GM12878 (cell line): Measurements from ENCODE around the gene KLC3. TPM values are rescaled to one million over a fixed set of nuclear protein-coding genes. Genes with fewer than 3 reads are reported as not detected.

ENCODE experiments used
- ATAC-seq: fragments of 200-7000 bp; cut with Tn5 transposase; 3 replicates; pipeline ENCODE4 v1.9.1; 2020; ENCODE audit warnings: mild to moderate bottlenecking, moderate library complexity
- BruUV-seq: library from RNA; stranded (reverse); fragments of 400-500 nt; replicated peaks from 2 replicates; lab custom pipeline; 2021; lab: Mats Ljungman, UMichigan
- CTCF ChIA-PET: fragments of 300-600 bp; sonication (Branson Sonifier 250); formaldehyde crosslinking; extraction: SDS; loops from one replicate; lab custom pipeline; 2021; ENCODE audit warnings: inconsistent platforms; lab: Yijun Ruan, JAX
- POLR2A ChIA-PET: fragments of 350-600 bp; formaldehyde crosslinking; extraction: SDS; loops from one replicate; lab custom pipeline; 2021; ENCODE audit warnings: inconsistent platforms; lab: Charles Lee
- RAD21 ChIA-PET: fragments of 300-600 bp; sonication (Branson Sonifier 250); formaldehyde crosslinking; loops from one replicate; lab custom pipeline; 2023; ENCODE audit warnings: antibody characterized with exemption; ENCODE audit not compliant: unreplicated experiment; lab: Charles Lee
- SMC1A ChIA-PET: fragments of 300-600 bp; sonication (Branson Sonifier 250); formaldehyde crosslinking; loops from one replicate; lab custom pipeline; 2023; ENCODE audit not compliant: unreplicated experiment, uncharacterized antibody; lab: Charles Lee
- DNase-seq: peaks from one replicate; pipeline ENCODE4 v3.0.0-alpha.2; 2011; ENCODE audit warnings: low read depth, low spot score
- FAIRE-seq: peaks from 3 replicates; lab custom pipeline; 2011; peaks lifted over from hg19 to GRCh38; lab: Jason Lieb, UNC
- H2AFZ ChIP-seq: 2 replicates; pipeline ENCODE4 v1.6.0; 2011; ENCODE audit warnings: low read depth, low read length, control low read depth; ENCODE audit not compliant: control insufficient read depth
- H3K27ac ChIP-seq: 2 replicates; pipeline ENCODE4 v1.5.1; 2011; ENCODE audit warnings: control low read depth; ENCODE audit not compliant: control insufficient read depth, insufficient read depth
- H3K27me3 ChIP-seq, 2 experiments: replicated peaks in 1 of 2; 2 replicates each; pipeline versions ENCODE4 v1.6.0 to v1.6.1; 2011; ENCODE audit warnings: low read length in 1 of 2; ENCODE audit not compliant: control insufficient read depth in 2 of 2, insufficient read depth in 2 of 2
- H3K36me3 ChIP-seq, 2 experiments: 2 replicates each; pipeline ENCODE4 v1.5.1; 2011; ENCODE audit warnings: low read length in 1 of 2; ENCODE audit not compliant: control insufficient read depth in 2 of 2, insufficient read depth in 2 of 2
- H3K4me1 ChIP-seq: 2 replicates; pipeline ENCODE4 v1.6.1; 2011; ENCODE audit warnings: mild to moderate bottlenecking, low read length, moderate library complexity, mixed read lengths; ENCODE audit not compliant: control insufficient read depth, insufficient read depth
- H3K4me2 ChIP-seq: 2 replicates; pipeline ENCODE4 v1.6.0; 2011; ENCODE audit warnings: control low read depth; ENCODE audit not compliant: control insufficient read depth, insufficient read depth
- H3K4me3 ChIP-seq: fragments of 200-600 bp; sonication (generic); 2 replicates; pipeline ENCODE4 v1.5.1; 2016
- H3K79me2 ChIP-seq: 2 replicates; pipeline ENCODE4 v1.6.0; 2011; ENCODE audit warnings: low read length; ENCODE audit not compliant: control insufficient read depth, insufficient read depth
- H3K9ac ChIP-seq: 2 replicates; pipeline ENCODE4 v1.8.0; 2011; ENCODE audit warnings: low read length, control low read depth, mixed read lengths; ENCODE audit not compliant: control insufficient read depth, insufficient read depth
- H3K9me3 ChIP-seq: replicated peaks from 3 replicates; pipeline ENCODE4 v1.5.1; 2011; ENCODE audit warnings: mild to moderate bottlenecking, low read length; ENCODE audit not compliant: control insufficient read depth, insufficient read depth
- H4K20me1 ChIP-seq: 2 replicates; pipeline ENCODE4 v1.6.0; 2011; ENCODE audit not compliant: control insufficient read depth, insufficient read depth
- BACH1 ChIP-seq: fragments of 450-650 bp; IDR thresholded peaks from 2 replicates; pipeline ENCODE4 v1.6.1; 2017; ENCODE audit warnings: mild to moderate bottlenecking, borderline replicate concordance
- HDAC6 ChIP-seq: fragments of 200-600 bp; sonication (generic); IDR thresholded peaks from one replicate; pipeline ENCODE4 v1.8.0; 2017; ENCODE audit warnings: antibody characterized with exemption; ENCODE audit not compliant: unreplicated experiment
- HSF1 ChIP-seq: fragments of 150-350 bp; IDR thresholded peaks from 2 replicates; pipeline ENCODE4 v1.6.1; 2014; ENCODE audit warnings: mild to moderate bottlenecking, low read depth, low read length
- JUND ChIP-seq: IDR thresholded peaks from 2 replicates; pipeline ENCODE4 v1.6.1; 2012; ENCODE audit warnings: low read depth, mild to moderate bottlenecking, low read length, improper control_type of control experiment, moderate library complexity
- MEF2B ChIP-seq: fragments of 450-650 bp; IDR thresholded peaks from 2 replicates; pipeline ENCODE4 v1.6.1; 2018; ENCODE audit warnings: mild to moderate bottlenecking, moderate library complexity; ENCODE audit not compliant: partially characterized antibody, poor library complexity, severe bottlenecking
- NFXL1 ChIP-seq: fragments of 450-650 bp; IDR thresholded peaks from 2 replicates; pipeline ENCODE4 v1.6.1; 2017; ENCODE audit warnings: antibody characterized with exemption, mild to moderate bottlenecking, borderline replicate concordance
- NR2F1 ChIP-seq: fragments of 450-650 bp; conservative IDR thresholded peaks from 2 replicates; pipeline ENCODE4 v1.6.1; 2017; ENCODE audit warnings: mild to moderate bottlenecking
- PRDM15 ChIP-seq: fragments of 450-650 bp; formaldehyde crosslinking; IDR thresholded peaks from 2 replicates; pipeline ENCODE4 v1.4.0; 2020; ENCODE audit warnings: mild to moderate bottlenecking, moderate library complexity
- SIX5 ChIP-seq: IDR thresholded peaks from 2 replicates; pipeline ENCODE4 v1.6.1; 2011; ENCODE audit warnings: mild to moderate bottlenecking, low read depth, low read length, moderate library complexity; ENCODE audit not compliant: severe bottlenecking
- SP1 ChIP-seq: IDR thresholded peaks from one replicate; pipeline ENCODE4 v1.6.1; 2011; ENCODE audit warnings: low read depth, low read length
- SRF ChIP-seq, 2 experiments: IDR thresholded peaks; 2 replicates each; pipeline ENCODE4 v1.6.1; 2011; ENCODE audit warnings: low read depth in 2 of 2, low read length in 2 of 2, mild to moderate bottlenecking in 1 of 2, moderate library complexity in 1 of 2
- SUPT20H ChIP-seq: IDR thresholded peaks from 2 replicates; pipeline ENCODE4 v1.6.1; 2011; ENCODE audit warnings: low read depth, mild to moderate bottlenecking, low read length, moderate library complexity, borderline replicate concordance; ENCODE audit not compliant: control insufficient read depth
- TAF1 ChIP-seq: IDR thresholded peaks from 2 replicates; pipeline ENCODE4 v1.6.1; 2011; ENCODE audit warnings: mild to moderate bottlenecking, low read depth, low read length, borderline replicate concordance
- TCF7 ChIP-seq: IDR thresholded peaks from 2 replicates; pipeline ENCODE4 v1.6.1; 2014; ENCODE audit warnings: antibody characterized with exemption, borderline replicate concordance
- ZBTB33 ChIP-seq: fragments of 450-650 bp; IDR thresholded peaks from 2 replicates; pipeline ENCODE4 v1.6.1; 2017; ENCODE audit warnings: mild to moderate bottlenecking
- WGBS: methylation state at CpG from one replicate; pipeline ENCODE4 v1.1.6; 2016; ENCODE audit warnings: low lambda C conversion rate; ENCODE audit not compliant: insufficient replicate concordance, insufficient coverage; ENCODE audit errors: missing lambda C conversion rate; 5-methylcytosine and 5-hydroxymethylcytosine counted together
- in situ Hi-C: fragments of 300-500 bp; cut with MboI; formaldehyde crosslinking; loops from 9 replicates; pipeline ENCODE4 v1.14.3; 2018; ENCODE audit warnings: mixed read lengths
- intact Hi-C: fragments of 100-400 bp; cut with micrococcal nuclease; formaldehyde crosslinking; loops from one replicate; pipeline ENCODE4 v1.14.2; 2022; ENCODE audit not compliant: unreplicated experiment
- polyA plus RNA-seq, 11 experiments: library from polyadenylated mRNA; depleted of rRNA in 4 of 11; unstranded in 6 of 11; stranded (reverse) in 5 of 11; fragments of >200 nt; fragmentation: Nextera tagmentation in 4 of 11; fragmentation: Illumina TruSeq in 1 of 11; extraction: Ambion mirVana in 4 of 11; extraction: Trizol in 1 of 11; gene quantifications; 1 replicate in 1 of 11; 2 replicates in 10 of 11; pipeline versions ENCODE4 v1.2.1 to v1.2.3, GENCODE V29; 2011 to 2016; ENCODE audit warnings: inconsistent platforms in 2 of 11, missing spikeins in 2 of 11, low read depth in 1 of 11
- total RNA-seq, 4 experiments: library from RNA; depleted of rRNA in 3 of 4; stranded (reverse); fragments of >200 nt in 3 of 4; fragmentation: Illumina TruSeq in 1 of 4; extraction: Trizol in 1 of 4; gene quantifications; 2 replicates each; pipeline versions ENCODE4 v1.2.1 to v1.2.3, GENCODE V29; 2013 to 2021

KLC3 gene
- total and polyA plus RNA-seq, 10 of the 15 experiments (the other 5 are each of a cell fraction or from before 2014, with no cell fraction given) = 0.03 to 0.38 (median 0.28) TPM; not detected in 5

GRCh38 chr19:45322311-45322710, 18.2 kb upstream of the KLC3 start:
- DNase-seq (no peak), FAIRE-seq (no peak), ATAC-seq (no peak)
- RAD21 ChIA-PET = no interaction called here
- intact Hi-C loops = no loop called here
- no peaks in the 10 kb centered on the region for H4K20me1 ChIP-seq
- BruUV-seq = no TSS peak
- H3K9me3 ChIP-seq = no peaks in the 10 kb centered on the region
- no peak overlapping the region for H3K4me2 ChIP-seq
- no peaks in the 10 kb centered on the region for H3K79me2 ChIP-seq
- peaks cover 0 to 3% of the 10 kb centered on the region in 2 experiments; a peak in 2 of 4 replicates for H3K27me3 ChIP-seq
- H3K27ac ChIP-seq = no peak overlapping the region
- no peak overlapping the region for H3K4me3 ChIP-seq
- POLR2A ChIA-PET = no interaction called here
- CTCF ChIA-PET = no interaction called here
- 48% methylated on average over 11 of the region's 11 CpGs for WGBS
- in situ Hi-C loops = no loop called here
- H3K36me3 ChIP-seq = no peaks in the 10 kb centered on the region
- H2AFZ ChIP-seq = no peak overlapping the region
- no peaks in the 10 kb centered on the region for H3K4me1 ChIP-seq
- SMC1A ChIA-PET = no interaction called here
- no peak overlapping the region for H3K9ac ChIP-seq
- TF ChIP-seq TAF1 (no peak), HSF1 (no peak), PRDM15 (CRISPR knock-in tag) (no peak), TCF7 (no peak), SRF (IDR thresholded peaks at IDR 0.05; ENCODE audit: low read depth in 2 of 2, low read length in 2 of 2) (no peak), SIX5 (no peak), BACH1 (no peak), SUPT20H (no peak), JUND (no peak), HDAC6 (no peak), SP1 (no peak), NR2F1 (0 out of 2 replicates have a peak, but pooled peaks have one; percentile 30), NFXL1 (no peak), MEF2B (no peak), ZBTB33 (peak; percentile 34; the same call in 1 of the 2 replicates)
